Thoracic aorta (tissue), 2 donors: ENCODE measurements around the gene DAB2IP. TPM values are rescaled to one million over a fixed set of nuclear protein-coding genes. Genes with fewer than 3 reads are reported as not detected.
A peak's percentile ranks its signal among the peaks of the same experiment; 100 is the strongest.

Source experiments
- ATAC-seq: fragments of 150-250 bp; one replicate; pipeline ENCODE4 v1.8.0; 2017; ENCODE audit warnings: low read depth; ENCODE audit not compliant: insufficient number of reproducible peaks, low FRiP score
- DNase-seq: peaks from one replicate; pipeline ENCODE4 v3.0.0-alpha.2; 2020; ENCODE audit warnings: low spot score
- H3K27ac ChIP-seq, 2 donors: fragments of 200-600 bp; sonication (generic); 1 replicate in 1 of 2; 2 replicates in 1 of 2; pipeline ENCODE4 v1.5.1; 2016; ENCODE audit warnings: mild to moderate bottlenecking in 2 of 2, moderate library complexity in 2 of 2
- H3K27me3 ChIP-seq: fragments of 200-600 bp; sonication (generic); replicated peaks from 2 replicates; pipeline ENCODE4 v1.6.0; 2016; ENCODE audit warnings: mild to moderate bottlenecking; ENCODE audit not compliant: insufficient read depth
- H3K36me3 ChIP-seq: fragments of 200-600 bp; sonication (generic); one replicate; pipeline ENCODE4 v1.5.1; 2016
- H3K4me1 ChIP-seq, 2 donors: fragments of 200-600 bp; sonication (generic); 1 replicate in 1 of 2; 2 replicates in 1 of 2; pipeline versions ENCODE4 v1.5.1 to v1.6.0; 2016; ENCODE audit warnings: low read depth in 2 of 2, mild to moderate bottlenecking in 1 of 2; ENCODE audit not compliant: control insufficient read depth in 1 of 2
- H3K4me3 ChIP-seq: fragments of 200-600 bp; sonication (generic); 2 replicates; pipeline ENCODE4 v1.5.1; 2016; ENCODE audit warnings: mild to moderate bottlenecking
- H3K9me3 ChIP-seq: fragments of 200-600 bp; sonication (generic); 2 replicates; pipeline ENCODE4 v1.5.1; 2016
- CTCF ChIP-seq: fragments of 200-600 bp; sonication (generic); IDR thresholded peaks from one replicate; pipeline ENCODE4 v1.5.1; 2019; ENCODE audit warnings: antibody characterized with exemption
- total RNA-seq, 2 donors: library from RNA; depleted of rRNA; stranded (reverse); fragments of >200 nt; gene quantifications; one replicate each; pipeline versions ENCODE4 v1.1.0 to v1.2.3, GENCODE V29; 2016

DAB2IP gene
- total RNA-seq, 2 donors from 2014 or later, result 87.4 to 104 TPM

- H3K4me1 ChIP-seq, result peaks cover 60 to 85% of the 10 kb centered on the region in 2 donors
- peak overlapping the region; percentile 72 for H3K4me3 ChIP-seq
- no peaks in the 10 kb centered on the region for H3K36me3 ChIP-seq
Measured at GRCh38 chr9:121735793-121736770, 84.6 kb downstream of the DAB2IP start.

GRCh38 chr9:121736934-121737462 is 85.6 kb downstream of the DAB2IP start:
- Histone ChIP-seq H3K9me3 (no peaks in the 10 kb centered on the region), H3K27me3 (no peaks in the 10 kb centered on the region), H3K27ac (peak overlapping the region; percentile 88 to 94), H3K36me3 (no peaks in the 10 kb centered on the region), H3K4me3 (peak overlapping the region; percentile 72), H3K4me1 (peaks cover 60 to 85% of the 10 kb centered on the region in 2 donors)
- DNase-seq, result no peak
- ATAC-seq, result no peak
- no peak for TF ChIP-seq CTCF

More at GRCh38 chr9:121735793-121736770, 84.6 kb downstream of the DAB2IP start:
- ATAC-seq (peak; percentile 42), DNase-seq (peak; percentile 43)
- Histone ChIP-seq H3K27ac (peak overlapping the region; percentile 93 to 96), H3K9me3 (no peaks in the 10 kb centered on the region), H3K27me3 (no peaks in the 10 kb centered on the region)
- no peak for TF ChIP-seq CTCF

GRCh38 chr9:121737481-121737931 is 86.1 kb downstream of the DAB2IP start:
- TF ChIP-seq CTCF, result no peak
- H3K27me3 ChIP-seq, result no peaks in the 10 kb centered on the region
- peak overlapping the region; percentile 88 to 94 for H3K27ac ChIP-seq
- H3K9me3 ChIP-seq, result no peaks in the 10 kb centered on the region
- ATAC-seq (no peak), DNase-seq (no peak)
- H3K36me3 ChIP-seq, result no peaks in the 10 kb centered on the region
- no peak overlapping the region for H3K4me3 ChIP-seq
- peaks cover 61 to 85% of the 10 kb centered on the region in 2 donors for H3K4me1 ChIP-seq

GRCh38 chr9:121738411-121738810 is 87.0 kb downstream of the DAB2IP start:
- Histone ChIP-seq H3K27ac (peak overlapping the region; percentile 88 to 94), H3K4me3 (no peak overlapping the region), H3K4me1 (peaks cover 67 to 88% of the 10 kb centered on the region in 2 donors), H3K36me3 (no peaks in the 10 kb centered on the region), H3K27me3 (no peaks in the 10 kb centered on the region), H3K9me3 (no peaks in the 10 kb centered on the region)
- ATAC-seq, result no peak
- DNase-seq, result no peak
- TF ChIP-seq CTCF, result no peak

- Histone ChIP-seq H3K27me3 (no peaks in the 10 kb centered on the region), H3K4me3 (no peak overlapping the region), H3K36me3 (no peaks in the 10 kb centered on the region), H3K9me3 (no peaks in the 10 kb centered on the region), H3K27ac (peak overlapping the region; percentile 88 to 94), H3K4me1 (peaks cover 67 to 91% of the 10 kb centered on the region in 2 donors)
- no peak for TF ChIP-seq CTCF
- peak; percentile 63 for DNase-seq
- ATAC-seq, result no peak
Measured at GRCh38 chr9:121738968-121739367, 87.5 kb downstream of the DAB2IP start.
